Left lung (tissue), 10 donors: ENCODE data around the gene TAGLN. TPM values are rescaled to one million over a fixed set of nuclear protein-coding genes. Genes with fewer than 3 reads are reported as not detected.

ENCODE experiments used
- ATAC-seq: fragments of 200-7000 bp; cut with Tn5 transposase; one replicate; pipeline ENCODE4 v1.9.1; 2020; ENCODE audit warnings: moderate library complexity
- DNase-seq, 4 donors: peaks; one replicate each; pipeline ENCODE4 v3.0.0-alpha.2; 2013 to 2020
- H3K27ac ChIP-seq, 2 donors: fragments of 200-600 bp; sonication (generic) in 1 of 2; one replicate each; pipeline versions ENCODE4 v1.5.0 to v1.8.0; 2020 to 2021
- H3K27me3 ChIP-seq, 2 donors: fragments of 200-600 bp; sonication (generic) in 1 of 2; one replicate each; pipeline versions ENCODE4 v1.5.0 to v1.8.0; 2020 to 2021
- H3K36me3 ChIP-seq, 2 donors: fragments of 200-600 bp; sonication (generic) in 1 of 2; one replicate each; pipeline versions ENCODE4 v1.5.0 to v1.8.0; 2020 to 2021
- H3K4me1 ChIP-seq, 2 donors: fragments of 200-600 bp; one replicate each; pipeline ENCODE4 v1.8.0; 2021
- H3K4me3 ChIP-seq, 2 donors: fragments of 200-600 bp; sonication (generic) in 1 of 2; one replicate each; pipeline versions ENCODE4 v1.5.0 to v1.8.0; 2020 to 2021; ENCODE audit warnings: mild to moderate bottlenecking in 1 of 2
- H3K9me3 ChIP-seq, 2 donors: fragments of 200-600 bp; sonication (generic) in 1 of 2; one replicate each; pipeline versions ENCODE4 v1.5.0 to v1.8.0; 2020 to 2021
- CTCF ChIP-seq, 2 donors: fragments of 200-600 bp; sonication (generic) in 1 of 2; IDR thresholded peaks; one replicate each; pipeline versions ENCODE4 v1.5.0 to v1.8.0; 2021; ENCODE audit warnings: antibody characterized with exemption in 2 of 2
- intact Hi-C, 2 donors: fragments of 100-400 bp; cut with DNase I; formaldehyde crosslinking; loops; one replicate each; pipeline versions ENCODE4 v1.11.2 to v1.14.2; 2022
- polyA plus RNA-seq, 6 donors: library from polyadenylated mRNA; unstranded; fragments of 120-200 nt; gene quantifications; one replicate each; pipeline ENCODE4 v1.2.1, GENCODE V29; 2013; ENCODE audit not compliant: insufficient read length in 6 of 6
- total RNA-seq, 2 donors: library from RNA; stranded (reverse); fragmentation: NEBNext Ultra II Directional; extraction: Animal tissue kit (Norgen Biotek cat#: 25700); gene quantifications; one replicate each; pipeline ENCODE4 v1.2.1, GENCODE V29; 2021
- donor health status: DM: no; HTN: yes; CAD: no.
- donor health status: DM: no; HTN: no; CAD: no.

The TAGLN gene
- total and polyA plus RNA-seq, 8 donors = 104 to 763 (median 207) TPM

DNA sequence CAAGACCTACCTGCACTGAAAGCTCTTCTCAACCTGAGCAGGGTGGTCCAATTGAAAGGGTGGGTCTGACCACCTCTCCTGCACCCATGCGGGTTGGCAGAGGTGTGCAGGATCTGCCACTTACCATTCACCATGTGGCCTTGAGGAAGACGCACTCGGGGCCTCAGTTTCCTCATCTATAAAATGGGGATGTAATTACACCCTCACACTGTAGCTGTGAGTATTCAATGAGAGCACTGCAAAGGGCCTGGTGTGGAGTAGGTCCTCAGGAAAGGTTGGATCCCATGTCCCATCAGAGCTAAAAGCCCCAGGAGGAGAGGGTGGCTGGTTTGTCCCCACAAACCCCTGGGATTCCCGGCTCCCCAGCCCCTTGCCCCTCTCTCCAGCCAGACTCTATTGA lies 557 bp upstream of the TAGLN start:
- H3K9me3 ChIP-seq = no peaks in the 10 kb centered on the region
- no peaks in the 10 kb centered on the region for H3K27me3 ChIP-seq
- peaks cover 11 to 19% of the 10 kb centered on the region in 2 donors for H3K4me1 ChIP-seq
- peak; percentile 4 for ATAC-seq
- no peak for TF ChIP-seq CTCF (IDR thresholded peaks at IDR 0.05)
- H3K27ac ChIP-seq = peak overlapping the region; percentile 70 to 84
- peak in 1 of 4 donors; percentile 9 for DNase-seq
- peak overlapping the region; percentile 25 to 34 for H3K4me3 ChIP-seq
- intact Hi-C loops = no loop called here
- H3K36me3 ChIP-seq = peaks cover 0 to 45% of the 10 kb centered on the region in 2 donors

DNA sequence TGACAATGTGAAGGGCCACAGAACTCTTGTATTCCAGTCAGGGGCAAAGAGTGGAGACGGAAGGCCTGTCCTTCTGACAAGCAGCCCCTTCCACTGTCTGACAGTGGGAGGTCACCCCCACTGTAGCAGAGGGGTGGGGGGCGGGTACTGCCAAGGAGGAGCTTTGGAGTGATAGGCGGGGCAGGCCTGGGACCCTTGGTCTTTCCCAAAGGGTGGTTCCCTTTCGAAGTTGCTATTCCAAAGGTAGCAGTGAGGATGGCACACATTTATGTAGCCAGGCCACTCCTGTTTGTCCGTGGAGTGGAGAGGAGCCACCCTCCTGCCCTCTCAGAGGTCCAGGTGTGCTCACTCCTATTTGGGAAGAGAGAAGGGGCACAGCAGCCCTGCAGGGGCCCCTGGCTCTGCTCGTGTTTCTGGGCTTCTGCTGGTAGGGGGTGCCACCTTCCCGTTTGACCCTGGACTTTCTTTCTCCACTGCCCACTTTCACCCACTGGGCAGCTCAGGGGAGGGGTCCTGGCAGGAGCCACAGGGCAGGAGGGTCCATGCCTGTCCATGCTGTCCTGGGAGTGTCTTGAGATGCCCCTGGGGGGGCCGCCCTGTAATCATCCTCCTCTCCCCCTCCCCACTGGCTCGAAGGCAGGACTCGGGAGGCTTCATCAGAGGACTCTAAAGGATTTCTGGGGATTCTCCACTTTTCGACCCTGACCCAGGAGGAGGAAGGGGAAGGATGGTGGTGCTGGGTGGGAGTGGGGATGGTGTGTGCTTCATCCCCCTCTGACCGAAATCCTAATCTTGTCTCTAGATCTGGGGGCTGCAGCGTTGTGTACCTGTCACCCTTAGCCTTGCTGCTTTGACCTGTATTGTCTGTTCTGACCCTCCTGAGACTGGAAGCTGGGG lies 994 bp downstream of the TAGLN start:
- no peak for TF ChIP-seq CTCF (IDR thresholded peaks at IDR 0.05)
- Histone ChIP-seq H3K27me3 (no peaks in the 10 kb centered on the region), H3K4me3 (peak overlapping the region; percentile 25 to 34), H3K36me3 (peaks cover 0 to 48% of the 10 kb centered on the region in 2 donors), H3K27ac (peak overlapping the region; percentile 70 to 84), H3K4me1 (peaks cover 11 to 19% of the 10 kb centered on the region in 2 donors), H3K9me3 (no peaks in the 10 kb centered on the region)
- ATAC-seq (no peak), DNase-seq (peak in 1 of 4 donors; percentile 45)
- intact Hi-C loops = no loop called here

DNA sequence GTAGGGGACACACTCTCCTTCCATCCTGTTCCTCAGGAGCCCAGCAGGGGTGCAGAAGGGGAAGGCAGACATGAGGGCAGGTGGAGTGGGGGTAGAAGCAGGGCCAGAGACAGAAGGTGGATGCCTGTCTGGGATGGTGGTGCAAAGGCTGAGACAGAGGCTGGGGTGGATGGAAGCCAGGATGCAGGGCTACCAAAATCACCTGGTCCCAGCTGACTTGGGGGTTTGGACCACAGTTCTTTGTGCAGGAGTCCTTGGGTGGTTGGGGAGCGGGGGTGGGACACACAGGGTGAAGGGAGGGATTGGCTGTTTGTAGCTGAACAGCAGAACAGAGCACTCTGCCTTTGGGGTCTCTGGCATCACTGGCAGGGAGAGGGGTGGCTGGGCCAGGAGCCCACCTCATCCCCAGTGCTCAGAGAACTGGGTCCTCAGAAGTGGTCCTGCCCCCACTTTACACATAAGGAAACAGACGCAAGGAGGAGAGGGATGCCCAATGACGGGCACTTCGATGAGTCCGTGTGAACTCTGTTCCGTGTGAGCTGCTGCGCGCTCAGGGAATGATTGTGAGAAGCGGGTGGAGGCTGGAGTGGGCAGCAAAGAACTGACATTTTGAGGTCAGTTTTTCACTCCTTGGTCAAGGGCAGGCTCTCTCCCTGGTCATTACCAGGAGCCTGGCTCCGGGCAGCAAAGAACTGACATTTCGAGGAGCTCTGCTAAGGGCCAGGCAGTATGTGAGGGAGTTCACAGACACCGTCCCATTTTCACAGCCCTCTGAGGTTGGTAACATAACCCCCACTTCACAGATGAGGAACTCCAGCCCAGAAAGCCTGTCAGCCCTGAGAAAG lies 1.9 kb downstream of the TAGLN start:
- ATAC-seq (no peak), DNase-seq (peak in 1 of 4 donors; percentile 25)
- intact Hi-C loops = no loop called here
- peak overlapping the region; percentile 28 to 84 for H3K27ac ChIP-seq
- peak overlapping the region; percentile 25 to 34 for H3K4me3 ChIP-seq
- peaks cover 0 to 49% of the 10 kb centered on the region in 2 donors for H3K36me3 ChIP-seq
- no peak for TF ChIP-seq CTCF (IDR thresholded peaks at IDR 0.05)
- no peaks in the 10 kb centered on the region for H3K27me3 ChIP-seq
- peaks cover 11 to 19% of the 10 kb centered on the region in 2 donors for H3K4me1 ChIP-seq
- no peaks in the 10 kb centered on the region for H3K9me3 ChIP-seq

DNA sequence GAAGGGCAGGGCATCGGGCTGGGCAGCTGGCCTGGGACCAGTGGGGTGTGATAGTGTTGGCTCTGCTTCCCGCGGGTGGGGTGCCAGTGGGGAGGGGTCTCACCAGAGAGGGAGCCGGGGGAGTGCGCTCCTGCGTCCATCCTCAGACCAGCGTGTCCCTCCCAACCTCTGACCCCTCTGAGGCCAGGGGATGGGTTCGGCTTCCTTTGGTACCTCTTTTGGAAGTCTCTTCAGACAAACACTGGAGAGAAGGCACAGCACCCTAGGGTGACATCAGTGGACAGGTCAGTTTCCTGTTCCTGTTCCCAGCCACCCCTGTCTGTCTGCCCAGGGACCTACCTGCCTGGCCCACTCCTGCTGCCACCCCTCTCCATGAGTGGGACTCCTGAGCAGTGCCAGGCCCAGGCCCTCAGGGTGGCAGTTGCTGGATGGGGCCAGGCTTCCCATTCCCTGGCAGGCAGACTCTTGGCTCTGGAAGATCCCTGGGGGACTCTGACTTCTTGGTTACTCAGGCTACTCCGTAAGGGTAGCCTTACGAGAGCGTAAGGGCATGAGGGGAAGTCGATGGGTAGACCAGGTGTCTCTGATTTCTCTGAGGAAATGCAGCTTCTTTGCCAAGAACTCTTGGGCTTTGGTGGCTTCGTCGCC lies 2.6 kb downstream of the TAGLN start:
- no peak for TF ChIP-seq CTCF (IDR thresholded peaks at IDR 0.05)
- ATAC-seq (no peak), DNase-seq (peak in 1 of 4 donors; percentile 75)
- H3K27me3 ChIP-seq = no peaks in the 10 kb centered on the region
- H3K36me3 ChIP-seq = peaks cover 0 to 44% of the 10 kb centered on the region in 2 donors
- peak overlapping the region; percentile 1 to 34 for H3K4me3 ChIP-seq
- peaks cover 11 to 19% of the 10 kb centered on the region in 2 donors for H3K4me1 ChIP-seq
- H3K9me3 ChIP-seq = no peaks in the 10 kb centered on the region
- H3K27ac ChIP-seq = peak overlapping the region; percentile 28 to 67
- intact Hi-C loops = no loop called here
